PFSK-1 (cell line): ENCODE results near the gene DLGAP1.

Experiments used
- FOXP2 ChIP-seq: optimal IDR thresholded peaks from 2 replicates; pipeline ENCODE3; 2011; ENCODE audit warnings: borderline replicate concordance, control low read depth, inconsistent platforms; ENCODE audit not compliant: insufficient read depth; ENCODE audit errors: extremely low read length, extremely low read depth
- POLR2AphosphoS5 ChIP-seq: IDR thresholded peaks from 2 replicates; pipeline ENCODE4 v1.6.1; 2012; ENCODE audit warnings: low read depth, mild to moderate bottlenecking, control low read depth, low read length, moderate library complexity
- SIN3A ChIP-seq: IDR thresholded peaks from 2 replicates; pipeline ENCODE4 v1.6.1; 2012; ENCODE audit warnings: mild to moderate bottlenecking, low read length, moderate library complexity, borderline replicate concordance; ENCODE audit not compliant: insufficient read depth
- TAF1 ChIP-seq: IDR thresholded peaks from 2 replicates; pipeline ENCODE4 v1.6.1; 2012; ENCODE audit warnings: low read length, control low read depth, borderline replicate concordance; ENCODE audit not compliant: insufficient read depth
- TF ChIP-seq, protein P1 (sequence below), 2 experiments: IDR thresholded peaks; 2 replicates each; pipeline versions ENCODE4 v1.6.1 to v1.8.0; 2011 to 2012; ENCODE audit warnings: low read depth in 2 of 2, low read length in 2 of 2, control low read depth in 1 of 2, inconsistent platforms in 1 of 2, mild to moderate bottlenecking in 1 of 2, moderate library complexity in 1 of 2; ENCODE audit not compliant: insufficient read depth in 1 of 2

The DLGAP1 gene

DNA sequence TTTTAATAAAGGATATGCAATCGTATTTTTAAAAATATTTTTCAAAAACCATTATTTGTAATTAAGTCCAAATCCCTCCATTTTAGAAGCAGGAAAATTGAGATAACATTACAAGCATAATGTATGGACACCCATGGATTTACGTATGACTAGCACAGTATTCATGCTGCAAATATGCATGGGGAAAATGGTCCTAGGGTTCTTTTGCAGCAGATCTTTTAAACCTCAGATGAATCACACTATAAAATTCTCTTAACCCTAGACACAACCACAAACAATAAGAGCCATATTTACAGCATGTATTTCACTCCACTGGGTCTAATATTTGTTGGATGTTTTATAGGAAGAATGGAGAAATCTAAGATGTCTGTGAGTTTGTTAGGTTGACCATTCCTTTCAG is 551.8 kb downstream of the DLGAP1 start:
- no peak for TF ChIP-seq FOXP2
- TF ChIP-seq SIN3A: no peak
- no peak for TF ChIP-seq TAF1
- TF ChIP-seq, protein P1, sequence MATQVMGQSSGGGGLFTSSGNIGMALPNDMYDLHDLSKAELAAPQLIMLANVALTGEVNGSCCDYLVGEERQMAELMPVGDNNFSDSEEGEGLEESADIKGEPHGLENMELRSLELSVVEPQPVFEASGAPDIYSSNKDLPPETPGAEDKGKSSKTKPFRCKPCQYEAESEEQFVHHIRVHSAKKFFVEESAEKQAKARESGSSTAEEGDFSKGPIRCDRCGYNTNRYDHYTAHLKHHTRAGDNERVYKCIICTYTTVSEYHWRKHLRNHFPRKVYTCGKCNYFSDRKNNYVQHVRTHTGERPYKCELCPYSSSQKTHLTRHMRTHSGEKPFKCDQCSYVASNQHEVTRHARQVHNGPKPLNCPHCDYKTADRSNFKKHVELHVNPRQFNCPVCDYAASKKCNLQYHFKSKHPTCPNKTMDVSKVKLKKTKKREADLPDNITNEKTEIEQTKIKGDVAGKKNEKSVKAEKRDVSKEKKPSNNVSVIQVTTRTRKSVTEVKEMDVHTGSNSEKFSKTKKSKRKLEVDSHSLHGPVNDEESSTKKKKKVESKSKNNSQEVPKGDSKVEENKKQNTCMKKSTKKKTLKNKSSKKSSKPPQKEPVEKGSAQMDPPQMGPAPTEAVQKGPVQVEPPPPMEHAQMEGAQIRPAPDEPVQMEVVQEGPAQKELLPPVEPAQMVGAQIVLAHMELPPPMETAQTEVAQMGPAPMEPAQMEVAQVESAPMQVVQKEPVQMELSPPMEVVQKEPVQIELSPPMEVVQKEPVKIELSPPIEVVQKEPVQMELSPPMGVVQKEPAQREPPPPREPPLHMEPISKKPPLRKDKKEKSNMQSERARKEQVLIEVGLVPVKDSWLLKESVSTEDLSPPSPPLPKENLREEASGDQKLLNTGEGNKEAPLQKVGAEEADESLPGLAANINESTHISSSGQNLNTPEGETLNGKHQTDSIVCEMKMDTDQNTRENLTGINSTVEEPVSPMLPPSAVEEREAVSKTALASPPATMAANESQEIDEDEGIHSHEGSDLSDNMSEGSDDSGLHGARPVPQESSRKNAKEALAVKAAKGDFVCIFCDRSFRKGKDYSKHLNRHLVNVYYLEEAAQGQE (IDR thresholded peaks at IDR 0.05; ENCODE audit: insufficient read depth in 1 of 2, low read depth in 2 of 2, low read length in 2 of 2): no peak
- no peak for TF ChIP-seq POLR2AphosphoS5

DNA sequence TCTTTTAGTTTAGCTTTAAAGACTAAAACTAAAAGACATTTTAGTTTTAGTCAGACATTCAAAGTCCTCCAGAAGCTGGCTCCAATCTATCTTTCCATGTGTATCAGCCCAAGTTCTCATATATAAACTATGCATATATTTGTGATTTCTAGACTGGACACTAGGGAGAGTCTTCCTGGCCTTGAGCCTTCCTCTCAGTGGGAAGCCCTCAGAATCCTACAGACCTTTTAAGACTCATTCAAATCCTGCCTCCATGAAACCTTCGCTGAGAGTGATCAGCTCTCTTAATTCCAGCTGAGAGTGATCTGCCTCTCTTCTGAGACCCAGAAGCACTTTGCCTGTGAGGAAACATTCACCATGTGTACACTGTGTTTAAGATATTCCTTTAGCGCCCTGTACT is 552.4 kb downstream of the DLGAP1 start:
- TF ChIP-seq SIN3A: no peak
- no peak for TF ChIP-seq TAF1
- no peak for TF ChIP-seq POLR2AphosphoS5
- TF ChIP-seq, protein P1 (IDR thresholded peaks at IDR 0.05; ENCODE audit: insufficient read depth in 1 of 2, low read depth in 2 of 2, low read length in 2 of 2): no peak
- no peak for TF ChIP-seq FOXP2

DNA sequence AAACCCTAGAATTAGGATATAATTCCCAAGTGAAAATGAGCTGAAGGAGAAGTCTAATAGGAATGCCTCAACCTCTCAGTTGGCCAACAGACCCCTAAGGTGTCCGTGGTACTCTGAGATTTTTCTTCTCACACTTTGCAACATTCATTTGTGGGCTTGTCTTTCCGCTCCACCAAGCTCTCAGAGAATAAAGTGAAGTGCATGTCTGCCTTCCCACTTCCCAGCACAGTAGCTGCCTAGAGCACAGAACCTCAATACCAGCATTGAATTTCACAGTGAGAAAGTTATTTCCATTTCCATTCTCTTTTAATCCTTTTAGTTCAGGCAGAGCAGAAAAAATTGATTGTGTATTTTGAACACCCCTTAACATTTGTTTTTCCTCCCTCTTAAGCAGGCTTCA is 553.3 kb downstream of the DLGAP1 start:
- TF ChIP-seq TAF1 (no peak), POLR2AphosphoS5 (no peak), FOXP2 (no peak), SIN3A (no peak)
- TF ChIP-seq, protein P1 (IDR thresholded peaks at IDR 0.05; ENCODE audit: insufficient read depth in 1 of 2, low read depth in 2 of 2, low read length in 2 of 2): no peak

DNA sequence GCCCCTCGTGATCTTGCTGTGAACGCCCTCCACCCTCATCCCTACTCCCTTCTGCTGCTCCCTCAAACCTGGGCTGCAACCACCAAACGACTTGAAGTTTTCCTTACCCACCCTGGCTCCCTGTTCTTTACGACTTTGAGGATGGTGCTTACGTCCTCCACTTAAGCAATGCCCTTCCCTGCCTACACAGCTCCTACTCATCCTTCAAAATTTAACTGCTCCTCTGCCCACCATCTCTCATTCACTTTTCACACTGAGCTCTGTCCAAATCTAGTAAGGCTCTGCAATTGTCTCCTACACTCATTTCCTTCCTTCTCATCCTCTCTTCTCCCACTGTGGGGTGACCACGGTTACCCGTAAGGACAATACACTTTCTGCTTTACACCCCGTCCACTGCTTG is 554.1 kb downstream of the DLGAP1 start:
- TF ChIP-seq TAF1: no peak
- no peak for TF ChIP-seq FOXP2
- no peak for TF ChIP-seq SIN3A
- TF ChIP-seq, protein P1 (IDR thresholded peaks at IDR 0.05; ENCODE audit: insufficient read depth in 1 of 2, low read depth in 2 of 2, low read length in 2 of 2): no peak
- TF ChIP-seq POLR2AphosphoS5: no peak

DNA sequence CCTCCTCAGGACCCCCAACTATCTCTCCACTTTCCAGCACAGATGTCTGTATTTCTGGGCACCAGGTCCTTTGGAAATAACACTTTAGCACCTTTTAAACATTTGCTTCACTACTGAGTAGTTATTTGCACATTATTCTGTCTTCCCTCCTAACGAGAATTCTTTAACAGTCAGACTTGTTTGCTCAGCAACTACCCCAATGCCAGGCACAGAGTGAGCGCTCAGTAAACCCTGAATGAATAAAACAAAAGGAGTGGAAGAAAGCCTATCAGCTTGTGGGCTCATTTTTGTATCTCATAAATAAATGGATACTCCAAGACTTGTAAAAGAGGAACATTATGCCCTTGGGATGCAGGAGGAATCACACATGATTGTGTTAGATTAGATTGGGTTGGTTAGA is 554.8 kb downstream of the DLGAP1 start:
- TF ChIP-seq, protein P1 (IDR thresholded peaks at IDR 0.05; ENCODE audit: insufficient read depth in 1 of 2, low read depth in 2 of 2, low read length in 2 of 2): no peak
- no peak for TF ChIP-seq TAF1
- TF ChIP-seq POLR2AphosphoS5: no peak
- TF ChIP-seq SIN3A: no peak
- no peak for TF ChIP-seq FOXP2
